HCT116 (cell line): ENCODE measurements around the gene SFXN2.

Experiments used
- EGR1 ChIP-seq: IDR thresholded peaks from 2 replicates; pipeline ENCODE4 v1.6.1; 2012; ENCODE audit warnings: low read depth
- ELF1 ChIP-seq: IDR thresholded peaks from 2 replicates; pipeline ENCODE4 v1.6.1; 2012; ENCODE audit warnings: low read depth, borderline replicate concordance
- EZH2 ChIP-seq: fragments of 200-600 bp; sonication (generic); IDR thresholded peaks from 2 replicates; pipeline ENCODE4 v1.6.1; 2017; ENCODE audit warnings: antibody characterized with exemption, mixed run types
- EZH2phosphoT487 ChIP-seq: fragments of 200-600 bp; IDR thresholded peaks from 2 replicates; pipeline ENCODE4 v1.6.1; 2018; ENCODE audit warnings: antibody characterized with exemption, borderline replicate concordance
- POLR2A ChIP-seq: IDR thresholded peaks from 2 replicates; pipeline ENCODE4 v1.7.0; 2011; ENCODE audit warnings: borderline replicate concordance; ENCODE audit not compliant: insufficient read depth, insufficient read length; ENCODE audit errors: extremely low read depth
- POLR2AphosphoS5 ChIP-seq: IDR thresholded peaks from 2 replicates; pipeline ENCODE4 v1.6.1; 2011; ENCODE audit warnings: mild to moderate bottlenecking, low read depth, low read length, moderate library complexity
- SP1 ChIP-seq: IDR thresholded peaks from 2 replicates; pipeline ENCODE4 v1.6.1; 2012; ENCODE audit warnings: low read depth
- ZNF274 ChIP-seq: fragments of 200-500 bp; sonication (Bioruptor generic); IDR thresholded peaks from 2 replicates; pipeline ENCODE4 v1.6.1; 2014; ENCODE audit warnings: mild to moderate bottlenecking, low read depth, low read length, inconsistent platforms
- TF ChIP-seq, protein P1 (sequence below), 3 experiments: fragments of 200-600 bp in 1 of 3; sonication (generic) in 1 of 3; IDR thresholded peaks in 2 of 3; conservative IDR thresholded peaks in 1 of 3; 2 replicates each; pipeline ENCODE4 v1.5.1; 2012 to 2017; ENCODE audit warnings: low read depth in 2 of 3, low read length in 2 of 3, antibody characterized with exemption in 1 of 3, borderline replicate concordance in 1 of 3, control low read depth in 1 of 3, mild to moderate bottlenecking in 1 of 3, mixed read lengths in 1 of 3, mixed run types in 1 of 3, moderate library complexity in 1 of 3; ENCODE audit not compliant: insufficient read depth in 1 of 3
- TF ChIP-seq, protein P2 (sequence below): IDR thresholded peaks from 2 replicates; pipeline ENCODE4 v1.6.1; 2012; ENCODE audit warnings: low read depth

- TF ChIP-seq POLR2A (no peak), EZH2 (no peak), EZH2phosphoT487 (no peak), ZNF274 (no peak), POLR2AphosphoS5 (no peak), ELF1 (no peak), SP1 (no peak), EGR1 (no peak)
- TF ChIP-seq, protein P1, sequence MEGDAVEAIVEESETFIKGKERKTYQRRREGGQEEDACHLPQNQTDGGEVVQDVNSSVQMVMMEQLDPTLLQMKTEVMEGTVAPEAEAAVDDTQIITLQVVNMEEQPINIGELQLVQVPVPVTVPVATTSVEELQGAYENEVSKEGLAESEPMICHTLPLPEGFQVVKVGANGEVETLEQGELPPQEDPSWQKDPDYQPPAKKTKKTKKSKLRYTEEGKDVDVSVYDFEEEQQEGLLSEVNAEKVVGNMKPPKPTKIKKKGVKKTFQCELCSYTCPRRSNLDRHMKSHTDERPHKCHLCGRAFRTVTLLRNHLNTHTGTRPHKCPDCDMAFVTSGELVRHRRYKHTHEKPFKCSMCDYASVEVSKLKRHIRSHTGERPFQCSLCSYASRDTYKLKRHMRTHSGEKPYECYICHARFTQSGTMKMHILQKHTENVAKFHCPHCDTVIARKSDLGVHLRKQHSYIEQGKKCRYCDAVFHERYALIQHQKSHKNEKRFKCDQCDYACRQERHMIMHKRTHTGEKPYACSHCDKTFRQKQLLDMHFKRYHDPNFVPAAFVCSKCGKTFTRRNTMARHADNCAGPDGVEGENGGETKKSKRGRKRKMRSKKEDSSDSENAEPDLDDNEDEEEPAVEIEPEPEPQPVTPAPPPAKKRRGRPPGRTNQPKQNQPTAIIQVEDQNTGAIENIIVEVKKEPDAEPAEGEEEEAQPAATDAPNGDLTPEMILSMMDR (IDR thresholded peaks at IDR 0.05 in 2 of 3, conservative IDR thresholded peaks at IDR 0.05 in 1 of 3; ENCODE audit: borderline replicate concordance in 1 of 3, insufficient read depth in 1 of 3, low read depth in 2 of 3, low read length in 2 of 3) = no peak
- TF ChIP-seq, protein P2, sequence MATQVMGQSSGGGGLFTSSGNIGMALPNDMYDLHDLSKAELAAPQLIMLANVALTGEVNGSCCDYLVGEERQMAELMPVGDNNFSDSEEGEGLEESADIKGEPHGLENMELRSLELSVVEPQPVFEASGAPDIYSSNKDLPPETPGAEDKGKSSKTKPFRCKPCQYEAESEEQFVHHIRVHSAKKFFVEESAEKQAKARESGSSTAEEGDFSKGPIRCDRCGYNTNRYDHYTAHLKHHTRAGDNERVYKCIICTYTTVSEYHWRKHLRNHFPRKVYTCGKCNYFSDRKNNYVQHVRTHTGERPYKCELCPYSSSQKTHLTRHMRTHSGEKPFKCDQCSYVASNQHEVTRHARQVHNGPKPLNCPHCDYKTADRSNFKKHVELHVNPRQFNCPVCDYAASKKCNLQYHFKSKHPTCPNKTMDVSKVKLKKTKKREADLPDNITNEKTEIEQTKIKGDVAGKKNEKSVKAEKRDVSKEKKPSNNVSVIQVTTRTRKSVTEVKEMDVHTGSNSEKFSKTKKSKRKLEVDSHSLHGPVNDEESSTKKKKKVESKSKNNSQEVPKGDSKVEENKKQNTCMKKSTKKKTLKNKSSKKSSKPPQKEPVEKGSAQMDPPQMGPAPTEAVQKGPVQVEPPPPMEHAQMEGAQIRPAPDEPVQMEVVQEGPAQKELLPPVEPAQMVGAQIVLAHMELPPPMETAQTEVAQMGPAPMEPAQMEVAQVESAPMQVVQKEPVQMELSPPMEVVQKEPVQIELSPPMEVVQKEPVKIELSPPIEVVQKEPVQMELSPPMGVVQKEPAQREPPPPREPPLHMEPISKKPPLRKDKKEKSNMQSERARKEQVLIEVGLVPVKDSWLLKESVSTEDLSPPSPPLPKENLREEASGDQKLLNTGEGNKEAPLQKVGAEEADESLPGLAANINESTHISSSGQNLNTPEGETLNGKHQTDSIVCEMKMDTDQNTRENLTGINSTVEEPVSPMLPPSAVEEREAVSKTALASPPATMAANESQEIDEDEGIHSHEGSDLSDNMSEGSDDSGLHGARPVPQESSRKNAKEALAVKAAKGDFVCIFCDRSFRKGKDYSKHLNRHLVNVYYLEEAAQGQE = no peak
Observed at GRCh38 chr10:102677331-102678067, 36.9 kb upstream of the SFXN2 start.
